Thyroid gland (tissue), 4 donors: ENCODE results near the gene EML4. TPM values are rescaled to one million over a fixed set of nuclear protein-coding genes. Genes with fewer than 3 reads are reported as not detected.

Experiments used
- DNase-seq, 2 donors: peaks; one replicate each; pipeline ENCODE4 v3.0.0-alpha.2; 2019
- H3K27ac ChIP-seq, 3 donors: fragments of 200-600 bp; sonication (generic); 1 replicate in 2 of 3; 2 replicates in 1 of 3; pipeline ENCODE4 v1.5.1; 2016 to 2019; ENCODE audit warnings: mild to moderate bottlenecking in 1 of 3, moderate library complexity in 1 of 3
- H3K27me3 ChIP-seq: fragments of 200-600 bp; sonication (generic); one replicate; pipeline ENCODE4 v1.5.1; 2019
- H3K36me3 ChIP-seq, 2 donors: fragments of 200-600 bp; sonication (generic); one replicate each; pipeline ENCODE4 v1.5.1; 2016 to 2019
- H3K4me1 ChIP-seq, 2 donors: fragments of 200-600 bp; sonication (generic); one replicate each; pipeline ENCODE4 v1.5.1; 2017 to 2019
- H3K4me3 ChIP-seq, 3 donors: fragments of 200-600 bp; sonication (generic); replicated peaks in 1 of 3; 1 replicate in 2 of 3; 2 replicates in 1 of 3; pipeline ENCODE4 v1.5.1; 2016; ENCODE audit warnings: mild to moderate bottlenecking in 1 of 3
- H3K9me3 ChIP-seq: fragments of 200-600 bp; sonication (generic); one replicate; pipeline ENCODE4 v1.5.1; 2017
- CTCF ChIP-seq, 6 experiments: fragments of 200-600 bp in 3 of 6; fragments of 450-650 bp in 3 of 6; sonication (generic) in 3 of 6; IDR thresholded peaks; one replicate each; pipeline ENCODE4 v1.5.1; 2016 to 2019; ENCODE audit warnings: antibody characterized with exemption in 6 of 6, mild to moderate bottlenecking in 2 of 6, inconsistent platforms in 1 of 6, moderate library complexity in 1 of 6
- POLR2A ChIP-seq, 2 donors: fragments of 450-650 bp; IDR thresholded peaks; one replicate each; pipeline ENCODE4 v1.6.1; 2017; ENCODE audit warnings: antibody characterized with exemption in 2 of 2, mild to moderate bottlenecking in 2 of 2, moderate library complexity in 1 of 2
- WGBS, 2 donors: methylation state at CpG; one replicate each; pipeline ENCODE4 v1.1.5; 2017; 5-methylcytosine and 5-hydroxymethylcytosine counted together
- intact Hi-C: fragments of 100-400 bp; cut with DNase I; formaldehyde crosslinking; loops from one replicate; pipeline ENCODE4 v1.15.1; 2023
- total RNA-seq, 4 donors: library from RNA; depleted of rRNA; stranded (reverse); fragments of >200 nt; gene quantifications; one replicate each; pipeline ENCODE4 v1.2.3, GENCODE V29; 2016

EML4 gene
- total RNA-seq, 4 donors from 2014 or later: 52.5 to 67.2 (median 64.7) TPM

- peak overlapping the region in 1 of 3 donors; percentile 98 for H3K27ac ChIP-seq
- peak overlapping the region in 1 of 3 donors; percentile 59 for H3K4me3 ChIP-seq
- no peaks in the 10 kb centered on the region for H3K9me3 ChIP-seq
- peaks cover 3 to 20% of the 10 kb centered on the region in 2 donors for H3K4me1 ChIP-seq
- DNase-seq: no peak
- no peaks in the 10 kb centered on the region for H3K36me3 ChIP-seq
- TF ChIP-seq CTCF (IDR thresholded peaks at IDR 0.05): no peak
- 57 to 66% methylated on average over 6 of the region's 6 CpGs for WGBS, 2 donors
- intact Hi-C loops: no loop called here
- H3K27me3 ChIP-seq: no peaks in the 10 kb centered on the region
Measured at GRCh38 chr2:42359304-42359964, 190.3 kb downstream of the EML4 start.

GRCh38 chr2:42359965-42360483 lies 190.9 kb downstream of the EML4 start:
- H3K27me3 ChIP-seq: no peaks in the 10 kb centered on the region
- no peaks in the 10 kb centered on the region for H3K36me3 ChIP-seq
- no peaks in the 10 kb centered on the region for H3K9me3 ChIP-seq
- H3K27ac ChIP-seq: peak overlapping the region in 1 of 3 donors; percentile 98
- intact Hi-C loops: loop anchor here (10.0 kb wide), 1 partner anchor 265 kb away; no protein-coding TSS in a partner anchor
- TF ChIP-seq POLR2A (IDR thresholded peaks at IDR 0.05) (no peak), CTCF (IDR thresholded peaks at IDR 0.05) (no peak)
- WGBS, 2 donors: 18 to 23% methylated on average over 12 of the region's 12 CpGs
- DNase-seq: no peak
- H3K4me3 ChIP-seq: peak overlapping the region; percentile 59 to 94 (median 77)
- H3K4me1 ChIP-seq: peaks cover 3 to 16% of the 10 kb centered on the region in 2 donors

- 1% methylated on average over 14 to 15 of the region's 15 CpGs for WGBS, 2 donors
- H3K4me1 ChIP-seq: peaks cover 3 to 14% of the 10 kb centered on the region in 2 donors
- TF ChIP-seq POLR2A (IDR thresholded peaks at IDR 0.05): no peak
- no peak for TF ChIP-seq CTCF (IDR thresholded peaks at IDR 0.05)
Measured at GRCh38 chr2:42360493-42360889, 191.3 kb downstream of the EML4 start.

GRCh38 chr2:42360890-42361727 lies 192.0 kb downstream of the EML4 start, which contains the start of gene COX7A2L:
Gene COX7A2L (minus strand): TSS chr2:42361217. CDS start chr2:42361161, 56 bp downstream.
- peak; percentile 95 to 97 for DNase-seq
- no peaks in the 10 kb centered on the region for H3K36me3 ChIP-seq
- H3K4me1 ChIP-seq: peaks cover 3 to 14% of the 10 kb centered on the region in 2 donors
- peak within 1 kb of the TSS; percentile 88 to 98 (median 93) for H3K27ac ChIP-seq
- peak within 1 kb of the TSS; percentile 59 to 94 (median 77) for H3K4me3 ChIP-seq
- TF ChIP-seq CTCF (IDR thresholded peaks at IDR 0.05): peak in 3 of 6 experiments; percentile 2 to 40 (median 32)
- TF ChIP-seq POLR2A (IDR thresholded peaks at IDR 0.05): peak; percentile 28 to 65
- intact Hi-C loops: loop anchor here (10.0 kb wide), 1 partner anchor 266 kb away; no protein-coding TSS in a partner anchor
- no peaks in the 10 kb centered on the region for H3K9me3 ChIP-seq
- WGBS, 2 donors: 0 to 1% methylated on average over 22 to 38 of the region's 61 CpGs
- no peaks in the 10 kb centered on the region for H3K27me3 ChIP-seq

More at GRCh38 chr2:42360493-42360889, 191.3 kb downstream of the EML4 start:
- Histone ChIP-seq H3K27me3 (no peaks in the 10 kb centered on the region), H3K36me3 (no peaks in the 10 kb centered on the region), H3K9me3 (no peaks in the 10 kb centered on the region), H3K27ac (peak overlapping the region; percentile 88 to 98 (median 93)), H3K4me3 (peak overlapping the region; percentile 59 to 94 (median 77))
- intact Hi-C loops: loop anchor here (10.0 kb wide), 1 partner anchor 266 kb away; no protein-coding TSS in a partner anchor
- no peak for DNase-seq
